ENCODE measurements around the gene SNRPD3. TPM values are rescaled to one million over a fixed set of nuclear protein-coding genes. Genes with fewer than 3 reads are reported as not detected.

The SNRPD3 gene
- total and polyA plus RNA-seq, 2 donors (not counting 3 experiments of a cell fraction or from before 2014, with no cell fraction given), result 121 to 253 TPM

GRCh38 chr22:24578355-24579257 lies 22.8 kb downstream of the SNRPD3 start:
- Histone ChIP-seq H3K9me1 (replicated peaks; ENCODE audit: control insufficient read depth, extremely low read depth, insufficient read depth, low read length) (no peaks in the 10 kb centered on the region), H3K27me3 (ENCODE audit: control insufficient read depth in 2 of 2, insufficient read depth in 2 of 2, low read length in 2 of 2) (no peaks in the 10 kb centered on the region), H3K4me2 (ENCODE audit: insufficient read depth, low read length) (no peak overlapping the region), H3K4me3 (replicated peaks in 1 of 3; ENCODE audit: insufficient read depth in 1 of 3, low read depth in 1 of 3, low read length in 3 of 3) (no peak overlapping the region), H3K4me1 (ENCODE audit: control insufficient read depth, extremely low read depth, insufficient read depth, low read length) (no peaks in the 10 kb centered on the region), H3K9me3 (replicated peaks; ENCODE audit: control insufficient read depth, insufficient read depth, low read length) (no peaks in the 10 kb centered on the region), H3K27ac (ENCODE audit: insufficient read depth, low read depth, low read length) (no peak overlapping the region), H3K36me3 (ENCODE audit: control insufficient read depth in 2 of 2, extremely low read depth in 1 of 2, insufficient read depth in 2 of 2, low read length in 2 of 2) (peaks cover 0 to 2% of the 10 kb centered on the region in 2 experiments), H3K79me2 (ENCODE audit: control insufficient read depth, insufficient read depth, low read length) (no peaks in the 10 kb centered on the region), H4K20me1 (replicated peaks; ENCODE audit: control insufficient read depth, extremely low read depth, insufficient read depth, low read length) (no peaks in the 10 kb centered on the region), H3K9ac (replicated peaks; ENCODE audit: extremely low read depth, insufficient read depth, low read length) (no peak overlapping the region), H2AFZ (ENCODE audit: low read depth, low read length) (no peak overlapping the region)
- POLR2A ChIA-PET, result no interaction called here
- TF ChIP-seq POLR2AphosphoS5 (IDR thresholded peaks at IDR 0.05; ENCODE audit: insufficient read depth, low read depth, low read length), result no peak
- no peak for TF ChIP-seq GATA2 (IDR thresholded peaks at IDR 0.05; ENCODE audit: insufficient read depth, insufficient read length, low read depth, low read length)
- no peak for TF ChIP-seq CTCF (IDR thresholded peaks at IDR 0.05; ENCODE audit: extremely low read depth in 1 of 2, insufficient read depth in 1 of 2, low read depth in 1 of 2, low read length in 2 of 2)
- no peak for TF ChIP-seq MAX (IDR thresholded peaks at IDR 0.05; ENCODE audit: insufficient read depth, insufficient read length)
- TF ChIP-seq MYC (IDR thresholded peaks at IDR 0.05; ENCODE audit: low read depth, low read length), result no peak
- TF ChIP-seq JUN (IDR thresholded peaks at IDR 0.05; ENCODE audit: borderline replicate concordance, insufficient read depth, insufficient read length, low read depth), result no peak
- TF ChIP-seq EZH2 (IDR thresholded peaks at IDR 0.05; ENCODE audit: borderline replicate concordance, low read depth, low read length, severe bottlenecking), result no peak
- no peak for TF ChIP-seq POLR2A (IDR thresholded peaks at IDR 0.05; ENCODE audit: low read depth, low read length)
- no peak for TF ChIP-seq FOS (IDR thresholded peaks at IDR 0.05; ENCODE audit: borderline replicate concordance, insufficient read depth, low read length)
- DNase-seq (ENCODE audit: low read depth, low spot score) (no peak), FAIRE-seq (no peak)
- intact Hi-C loops (cut with micrococcal nuclease), result no loop called here
- no TSS peak for BruUV-seq (replicated peaks)
- CTCF ChIA-PET, result no interaction called here
- dilution Hi-C loops (cut with MboI; ENCODE audit: extremely low pct_ligation_motif_present, low sequenced_read_pairs), result no loop called here

All from endothelial cell of umbilical vein (primary cell).